HEK293T (cell line): Measurements from ENCODE around the gene KLF12.

Experiments
- BHLHE40 ChIP-seq: fragments of 450-650 bp; IDR thresholded peaks from 2 replicates; pipeline ENCODE4 v1.6.1; 2016; ENCODE audit warnings: mild to moderate bottlenecking, moderate library complexity, borderline replicate concordance
- CTBP1 ChIP-seq: fragments of 450-650 bp; IDR thresholded peaks from 2 replicates; pipeline ENCODE4 v1.6.1; 2016; ENCODE audit warnings: borderline replicate concordance
- ELF4 ChIP-seq: fragments of 450-650 bp; IDR thresholded peaks from 2 replicates; pipeline ENCODE4 v1.6.1; 2017; ENCODE audit warnings: antibody characterized with exemption
- FOXA1 ChIP-seq: fragments of 450-650 bp; IDR thresholded peaks from 2 replicates; pipeline ENCODE4 v1.6.1; 2016; ENCODE audit warnings: mild to moderate bottlenecking
- HDGF ChIP-seq: fragments of 450-650 bp; IDR thresholded peaks from 2 replicates; pipeline ENCODE4 v1.6.1; 2017; ENCODE audit warnings: antibody characterized with exemption, borderline replicate concordance
- L3MBTL2 ChIP-seq: fragments of 450-650 bp; conservative IDR thresholded peaks from 2 replicates; pipeline ENCODE4 v1.6.1; 2016; ENCODE audit warnings: mild to moderate bottlenecking
- NFRKB ChIP-seq: fragments of 450-650 bp; IDR thresholded peaks from 2 replicates; pipeline ENCODE4 v1.6.1; 2016; ENCODE audit warnings: mild to moderate bottlenecking, moderate library complexity
- SP1 ChIP-seq: fragments of 450-650 bp; IDR thresholded peaks from 2 replicates; pipeline ENCODE4 v1.6.1; 2017
- SUZ12 ChIP-seq: fragments of 450-650 bp; IDR thresholded peaks from 2 replicates; pipeline ENCODE4 v1.6.1; 2016; ENCODE audit warnings: mild to moderate bottlenecking
- TARDBP ChIP-seq: fragments of 450-650 bp; IDR thresholded peaks from 2 replicates; pipeline ENCODE4 v1.6.1; 2016
- ZNF384 ChIP-seq: fragments of 450-650 bp; IDR thresholded peaks from 2 replicates; pipeline ENCODE4 v1.6.1; 2016
- TF ChIP-seq, protein P1 (sequence below): fragments of 450-650 bp; IDR thresholded peaks from 2 replicates; pipeline ENCODE4 v1.6.1; 2016

- TF ChIP-seq L3MBTL2 (no peak), ZNF384 (no peak), SP1 (no peak), TARDBP (no peak), ELF4 (no peak), BHLHE40 (no peak), NFRKB (no peak), CTBP1 (no peak), SUZ12 (no peak), FOXA1 (no peak), HDGF (no peak)
- TF ChIP-seq, protein P1, sequence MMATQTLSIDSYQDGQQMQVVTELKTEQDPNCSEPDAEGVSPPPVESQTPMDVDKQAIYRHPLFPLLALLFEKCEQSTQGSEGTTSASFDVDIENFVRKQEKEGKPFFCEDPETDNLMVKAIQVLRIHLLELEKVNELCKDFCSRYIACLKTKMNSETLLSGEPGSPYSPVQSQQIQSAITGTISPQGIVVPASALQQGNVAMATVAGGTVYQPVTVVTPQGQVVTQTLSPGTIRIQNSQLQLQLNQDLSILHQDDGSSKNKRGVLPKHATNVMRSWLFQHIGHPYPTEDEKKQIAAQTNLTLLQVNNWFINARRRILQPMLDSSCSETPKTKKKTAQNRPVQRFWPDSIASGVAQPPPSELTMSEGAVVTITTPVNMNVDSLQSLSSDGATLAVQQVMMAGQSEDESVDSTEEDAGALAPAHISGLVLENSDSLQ: no peak
Measured at GRCh38 chr13:74162135-74162534, 27.9 kb upstream of the KLF12 start.
